HepG2 (cell line): Measurements from ENCODE around the gene HOXC9. TPM values are rescaled to one million over a fixed set of nuclear protein-coding genes. Genes with fewer than 3 reads are reported as not detected.
A peak's percentile ranks its signal among the peaks of the same experiment; 100 is the strongest.

Experiments used
- HMG20A ChIP-seq: IDR thresholded peaks from 2 replicates; pipeline ENCODE4 v1.6.1; 2016; ENCODE audit warnings: borderline replicate concordance
- RNF2 ChIP-seq: fragments of 450-650 bp; conservative IDR thresholded peaks from 2 replicates; pipeline ENCODE4 v1.6.1; 2016; ENCODE audit warnings: low read depth
- ZBTB40 ChIP-seq, 2 experiments: fragments of 450-650 bp in 1 of 2; sonication (generic) in 1 of 2; formaldehyde crosslinking in 1 of 2; IDR thresholded peaks; 2 replicates each; pipeline versions ENCODE4 v1.6.1 to v1.8.0; 2016 to 2022; ENCODE audit warnings: antibody characterized with exemption in 1 of 2, mild to moderate bottlenecking in 1 of 2, missing genetic modification reagents in 1 of 2
- ZNF263 ChIP-seq: sonication (generic); formaldehyde crosslinking; IDR thresholded peaks from 2 replicates; pipeline ENCODE4 v1.4.0; 2020; ENCODE audit warnings: missing genetic modification reagents
- ZNF318 ChIP-seq: sonication (generic); formaldehyde crosslinking; IDR thresholded peaks from 2 replicates; pipeline ENCODE4 v1.4.0; 2020; ENCODE audit warnings: mild to moderate bottlenecking, missing genetic modification reagents
- ZNF597 ChIP-seq: sonication (generic); formaldehyde crosslinking; IDR thresholded peaks from 2 replicates; pipeline ENCODE4 v1.5.0; 2020; ENCODE audit warnings: missing genetic modification reagents
- ZNF777 ChIP-seq: sonication (generic); formaldehyde crosslinking; IDR thresholded peaks from 2 replicates; pipeline ENCODE4 v1.4.0; 2020; ENCODE audit warnings: missing genetic modification reagents
- ZNF782 ChIP-seq: sonication (generic); formaldehyde crosslinking; IDR thresholded peaks from 2 replicates; pipeline ENCODE4 v1.4.0; 2020; ENCODE audit warnings: missing genetic modification reagents, mild to moderate bottlenecking, borderline replicate concordance
- polyA plus RNA-seq, 8 experiments: library from polyadenylated mRNA; depleted of rRNA in 3 of 8; stranded (reverse) in 7 of 8; unstranded in 1 of 8; fragments of >200 nt; fragmentation: Illumina TruSeq in 4 of 8; extraction: Trizol in 4 of 8; gene quantifications; 2 replicates each; pipeline versions ENCODE4 v1.2.1 to v1.2.3, GENCODE V29; 2011 to 2016; ENCODE audit warnings: low read depth in 4 of 8, missing spikeins in 1 of 8, mixed read lengths in 1 of 8; ENCODE audit not compliant: insufficient read depth in 1 of 8
- total RNA-seq, 5 experiments: library from RNA; depleted of rRNA; stranded (reverse); fragments of >200 nt; fragmentation: Illumina TruSeq; extraction: Trizol; gene quantifications; 2 replicates each; pipeline ENCODE4 v1.2.3, GENCODE V29; 2016; ENCODE audit warnings: low read depth in 1 of 5

HOXC9 gene
- total and polyA plus RNA-seq, 2 of the 13 experiments (the other 11 are each of a cell fraction or from before 2014, with no cell fraction given): 0.11 to 1.1 TPM

- TF ChIP-seq ZBTB40 (IDR thresholded peaks at IDR 0.05) (no peak), ZBTB40 (CRISPR knock-in tag; IDR thresholded peaks at IDR 0.05) (0 out of 2 replicates have a peak, but pooled peaks have one; percentile 15), RNF2 (peak; percentile 56; the same call in 1 of the 2 replicates), ZNF597 (no peak), ZNF777 (CRISPR knock-in tag) (peak; percentile 57; the same call in 1 of the 2 replicates), ZNF782 (peak; percentile 57; the same call in 1 of the 2 replicates), ZNF263 (peak; percentile 38; the same call in 1 of the 2 replicates), HMG20A (CRISPR knock-in tag) (0 out of 2 replicates have a peak, but pooled peaks have one; percentile 8), ZNF318 (CRISPR knock-in tag) (no peak)
These were observed 5.5 kb upstream of the HOXC9 start (continued) for GRCh38 chr12:53994264-53995001.
